Frontal cortex (tissue), 4 donors: ENCODE measurements around the gene IFNA2. TPM values are rescaled to one million over a fixed set of nuclear protein-coding genes. Genes with fewer than 3 reads are reported as not detected.
A peak's percentile ranks its signal among the peaks of the same experiment; 100 is the strongest.
"Not testable (repeated sequence)": the region's sequence is repeated elsewhere in the genome, so short reads cannot be mapped to it uniquely, and the experiment has no call there.

Source experiments
- DNase-seq, 2 donors: peaks; one replicate each; pipeline ENCODE4 v3.0.0; 2012; ENCODE audit warnings: low spot score in 2 of 2
- FAIRE-seq: peaks from 2 replicates; lab custom pipeline; 2012; peaks lifted over from hg19 to GRCh38; lab: Jason Lieb, UNC
- total RNA-seq: library from RNA; depleted of rRNA; stranded (reverse); fragments of >200 nt; gene quantifications from one replicate; pipeline ENCODE4 v1.2.3, GENCODE V29; 2014
- donor health status: control.
- donor health status: control.
- donor health status: control.

IFNA2 gene
- not detected for total RNA-seq

GRCh38 chr9:21385131-21385670 lies at the start of gene IFNA2:
TSS of gene IFNA2 (minus strand) at chr9:21385398. CDS start at chr9:21385329, 69 bp downstream.
- no peak for FAIRE-seq
- no peak for DNase-seq

GRCh38 chr9:21435015-21435383 lies 49.8 kb upstream of the IFNA2 start:
- DNase-seq, FAIRE-seq: not testable (repeated sequence)

- FAIRE-seq (peak; percentile 59), DNase-seq (peak in 1 of 2 donors; percentile 6)
Measured at GRCh38 chr9:21434202-21435014, 49.2 kb upstream of the IFNA2 start.

GRCh38 chr9:21432672-21433425 lies 47.7 kb upstream of the IFNA2 start:
- FAIRE-seq (no peak), DNase-seq (no peak)

GRCh38 chr9:21429191-21429590 lies 44.0 kb upstream of the IFNA2 start:
- FAIRE-seq = no peak

GRCh38 chr9:21428235-21428634 lies 43.0 kb upstream of the IFNA2 start:
- FAIRE-seq (no peak), DNase-seq (no peak)

More at GRCh38 chr9:21429191-21429590, 44.0 kb upstream of the IFNA2 start:
- DNase-seq = no peak

- DNase-seq = no peak
- FAIRE-seq = no peak
Measured at GRCh38 chr9:21415493-21416267, 30.5 kb upstream of the IFNA2 start.

GRCh38 chr9:21414220-21414940 lies 29.2 kb upstream of the IFNA2 start:
- no peak for DNase-seq
- FAIRE-seq = no peak

GRCh38 chr9:21413624-21414023 lies 28.4 kb upstream of the IFNA2 start:
- FAIRE-seq (no peak), DNase-seq (no peak)

- DNase-seq = no peak
- no peak for FAIRE-seq
Measured at GRCh38 chr9:21413151-21413550, 28.0 kb upstream of the IFNA2 start.

- no peak for DNase-seq
- no peak for FAIRE-seq
Measured at GRCh38 chr9:21412107-21412506, 26.9 kb upstream of the IFNA2 start.

- DNase-seq = no peak
- FAIRE-seq = no peak
Measured at GRCh38 chr9:21408817-21409216, 23.6 kb upstream of the IFNA2 start, which contains the start of gene IFNA8. TSS of gene IFNA8 (plus strand) at chr9:21409117. CDS start at chr9:21409177, 60 bp downstream.

- no peak for DNase-seq
- FAIRE-seq = no peak
Measured at GRCh38 chr9:21404146-21404545, 18.9 kb upstream of the IFNA2 start.

GRCh38 chr9:21402386-21403251 lies 17.4 kb upstream of the IFNA2 start:
- no peak for FAIRE-seq
- peak; percentile 28 to 33 for DNase-seq

GRCh38 chr9:21399956-21400355 lies 14.8 kb upstream of the IFNA2 start:
- DNase-seq = no peak
- no peak for FAIRE-seq

- FAIRE-seq (no peak), DNase-seq (no peak)
Measured at GRCh38 chr9:21398955-21399489, 13.8 kb upstream of the IFNA2 start.

GRCh38 chr9:21395778-21396717 lies 10.8 kb upstream of the IFNA2 start:
- peak in 1 of 2 donors; percentile 24 for DNase-seq
- FAIRE-seq = no peak
